Stimulated activated CD8-positive, alpha-beta memory T cell treated with anti-CD3 and anti-CD28 coated beads, Interleukin-15, amount 100 ng/mL, for 24 hours (primary cell): Measurements from ENCODE around the gene TMEM191C.
"Not testable (repeated sequence)": the region's sequence is repeated elsewhere in the genome, so short reads cannot be mapped to it uniquely, and the experiment has no call there.

Experiments used
- DNase-seq: peaks from one replicate; pipeline ENCODE4 v3.0.0-alpha.2; 2020; ENCODE audit warnings: low read depth

TMEM191C gene

GRCh38 chr22:21446128-21446826, 20.9 kb upstream of the TMEM191C start:
- DNase-seq = no peak

DNA sequence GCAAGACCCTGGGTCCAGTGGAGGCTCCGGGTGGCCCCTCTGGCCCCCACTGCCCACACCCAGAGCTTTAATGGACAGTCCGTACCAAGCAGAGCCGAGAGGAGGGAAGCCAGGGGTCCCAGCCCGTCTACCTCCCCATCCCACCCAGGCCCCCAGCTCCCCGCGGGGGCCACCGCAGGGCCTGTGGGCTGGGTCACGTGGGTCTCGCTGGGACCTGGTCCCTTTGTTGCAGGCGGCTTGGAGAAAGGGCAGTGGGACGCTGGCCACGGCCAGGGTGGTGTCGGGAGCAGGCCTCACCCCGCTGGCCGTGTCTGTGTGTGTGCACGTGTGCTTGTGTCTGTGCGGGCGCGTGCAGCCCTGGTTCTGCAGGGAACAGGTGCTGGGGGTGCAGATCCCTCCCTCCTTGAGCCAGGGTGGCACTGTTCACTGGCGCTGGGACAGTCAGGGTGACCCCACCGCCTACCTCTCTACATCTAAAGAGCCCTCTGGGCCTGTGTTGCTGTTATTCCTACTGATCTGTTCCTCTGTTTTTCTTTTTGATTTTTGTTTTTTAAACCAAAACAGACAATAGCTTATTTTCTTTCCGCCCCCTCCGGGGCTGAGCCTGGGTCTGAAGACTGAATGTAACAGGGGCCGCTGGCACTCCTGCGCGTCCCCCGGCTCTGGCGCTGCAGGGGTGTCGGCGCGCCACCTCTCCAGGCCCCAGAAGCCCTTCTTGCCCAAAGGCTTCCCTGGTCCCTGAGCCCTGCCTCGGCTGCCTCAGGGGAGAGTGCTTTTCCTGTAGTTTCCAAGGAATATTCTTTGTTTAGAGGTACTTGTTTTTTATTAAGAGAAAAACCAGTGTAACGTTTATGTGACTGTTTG, 20.1 kb upstream of the TMEM191C start:
- DNase-seq = no peak

- no peak for DNase-seq
Measured at GRCh38 chr22:21447694-21448402, 19.3 kb upstream of the TMEM191C start.

DNA sequence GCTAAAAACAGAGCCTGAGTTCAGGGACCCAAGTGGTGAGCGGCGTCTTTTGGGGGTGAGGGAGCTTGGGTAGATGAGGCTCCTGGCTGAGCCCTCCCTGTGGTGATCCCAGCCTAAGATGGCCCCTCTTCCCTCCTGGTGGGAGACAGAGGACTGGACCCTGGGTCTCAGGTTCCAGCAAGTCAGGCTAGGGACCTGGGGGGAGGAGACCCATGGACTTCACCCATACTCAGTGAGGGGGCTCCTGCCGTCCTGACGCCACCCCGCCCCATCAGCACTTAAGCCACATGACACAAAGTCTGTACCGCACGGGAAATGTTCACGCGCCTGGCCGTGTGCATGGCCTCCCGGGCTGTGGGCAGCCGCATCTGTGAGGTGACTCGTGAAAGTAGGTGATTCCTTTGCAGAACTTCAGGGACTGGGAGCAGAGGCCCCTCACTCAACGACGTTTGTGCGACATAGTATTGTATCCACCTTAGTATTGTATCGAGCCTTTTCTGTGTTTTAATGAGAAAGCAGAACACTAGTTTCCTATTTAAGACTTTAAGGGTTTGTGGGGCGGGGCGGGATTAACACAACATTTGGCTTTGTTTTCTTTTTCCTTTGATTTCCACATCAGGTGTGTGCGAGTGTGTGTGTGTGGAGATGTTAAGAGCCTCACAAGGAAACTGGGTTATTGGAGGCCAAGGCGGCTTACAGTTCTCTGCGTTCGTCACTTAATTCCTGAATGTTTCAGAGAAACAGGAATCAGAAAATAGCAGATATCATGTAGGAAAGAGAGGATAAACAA, 18.4 kb upstream of the TMEM191C start:
- DNase-seq = no peak

GRCh38 chr22:21449531-21450319, 17.5 kb upstream of the TMEM191C start:
- DNase-seq = no peak

DNA sequence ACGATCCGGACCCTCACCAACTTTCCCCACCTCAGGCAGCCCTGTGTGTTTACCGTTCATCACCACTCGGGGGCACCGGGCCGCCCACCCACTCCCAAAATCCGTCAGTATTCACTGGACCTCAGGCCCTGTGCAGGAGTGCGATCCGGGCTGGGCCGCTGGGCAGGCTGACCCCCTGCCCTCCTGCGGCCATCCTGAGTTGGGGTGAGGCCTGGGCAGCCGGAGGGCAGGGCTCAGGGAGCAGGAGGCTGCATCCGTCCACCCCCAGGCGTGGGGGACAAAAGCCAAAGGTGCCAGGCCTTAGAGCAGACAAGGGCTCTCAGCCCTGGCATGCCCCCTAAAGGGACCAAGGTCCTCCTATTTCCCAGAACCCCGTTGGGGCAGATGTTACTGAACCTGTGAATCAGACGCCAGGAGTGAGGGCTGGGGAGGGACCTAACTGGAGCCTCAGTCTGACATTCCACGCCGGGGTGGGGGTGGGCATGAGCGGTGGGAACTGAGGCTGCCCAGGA, 16.8 kb upstream of the TMEM191C start:
- DNase-seq = no peak

DNA sequence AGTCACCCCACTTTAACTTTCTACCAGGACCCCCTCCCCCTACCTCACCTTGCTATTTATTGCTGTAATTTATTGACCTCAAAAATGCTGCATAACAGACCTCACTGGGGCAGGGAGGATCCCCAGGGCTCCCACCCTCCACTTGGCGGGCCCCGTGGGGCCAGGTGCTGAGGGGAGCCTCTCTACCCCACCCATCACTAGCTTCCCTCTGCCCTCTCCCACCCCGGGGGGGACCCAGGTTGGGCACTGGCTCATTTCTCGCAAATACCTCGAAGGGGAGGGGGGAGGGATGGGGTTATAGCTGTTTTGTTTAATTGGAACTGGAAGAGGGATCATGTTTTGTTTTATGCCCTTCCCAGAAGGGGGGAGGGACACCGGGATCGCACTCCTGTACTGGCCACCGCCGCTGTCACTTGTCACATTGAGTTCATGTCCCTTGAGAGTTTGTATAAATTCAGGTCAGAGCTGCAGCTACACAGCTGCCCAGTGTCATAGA, 16.3 kb upstream of the TMEM191C start:
- DNase-seq = no peak

GRCh38 chr22:21451545-21452520, 15.4 kb upstream of the TMEM191C start:
- DNase-seq = no peak

DNA sequence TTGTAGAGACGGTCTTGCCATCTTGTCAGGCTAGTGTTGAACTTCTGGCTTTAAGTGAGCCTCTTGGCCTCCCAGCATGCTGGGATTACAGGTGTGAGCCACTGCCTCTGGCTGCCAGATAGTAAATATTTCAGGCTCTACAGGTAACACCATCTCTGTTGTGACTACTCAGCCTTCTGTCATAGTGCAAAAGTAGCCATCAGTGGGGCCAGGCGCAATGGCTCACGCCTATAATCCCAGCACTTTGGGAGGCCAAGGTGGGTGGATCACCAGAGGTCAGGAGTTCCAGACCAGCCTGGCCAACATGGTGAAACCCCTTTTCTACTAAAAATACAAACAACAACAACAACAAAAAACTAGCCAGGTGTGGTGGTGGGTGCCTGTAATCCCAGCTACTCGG, 14.5 kb upstream of the TMEM191C start:
- DNase-seq = not testable (repeated sequence)

DNA sequence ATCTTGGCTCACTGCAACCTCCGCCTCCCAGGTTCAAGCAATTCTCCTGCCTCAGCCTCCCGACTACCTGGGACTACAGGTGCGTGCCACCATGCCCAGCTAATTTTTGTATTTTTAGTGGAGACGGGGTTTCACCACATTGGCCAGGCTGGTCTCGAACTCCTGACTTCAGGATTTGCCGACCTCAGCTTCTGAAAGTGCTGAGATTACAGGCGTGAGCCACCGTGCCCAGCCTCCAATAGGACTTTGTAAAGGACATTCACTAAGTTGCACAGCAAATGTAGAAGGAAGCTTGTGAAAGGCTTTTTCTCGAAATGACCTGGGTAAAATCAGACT, 12.2 kb upstream of the TMEM191C start:
- not testable (repeated sequence) for DNase-seq

DNA sequence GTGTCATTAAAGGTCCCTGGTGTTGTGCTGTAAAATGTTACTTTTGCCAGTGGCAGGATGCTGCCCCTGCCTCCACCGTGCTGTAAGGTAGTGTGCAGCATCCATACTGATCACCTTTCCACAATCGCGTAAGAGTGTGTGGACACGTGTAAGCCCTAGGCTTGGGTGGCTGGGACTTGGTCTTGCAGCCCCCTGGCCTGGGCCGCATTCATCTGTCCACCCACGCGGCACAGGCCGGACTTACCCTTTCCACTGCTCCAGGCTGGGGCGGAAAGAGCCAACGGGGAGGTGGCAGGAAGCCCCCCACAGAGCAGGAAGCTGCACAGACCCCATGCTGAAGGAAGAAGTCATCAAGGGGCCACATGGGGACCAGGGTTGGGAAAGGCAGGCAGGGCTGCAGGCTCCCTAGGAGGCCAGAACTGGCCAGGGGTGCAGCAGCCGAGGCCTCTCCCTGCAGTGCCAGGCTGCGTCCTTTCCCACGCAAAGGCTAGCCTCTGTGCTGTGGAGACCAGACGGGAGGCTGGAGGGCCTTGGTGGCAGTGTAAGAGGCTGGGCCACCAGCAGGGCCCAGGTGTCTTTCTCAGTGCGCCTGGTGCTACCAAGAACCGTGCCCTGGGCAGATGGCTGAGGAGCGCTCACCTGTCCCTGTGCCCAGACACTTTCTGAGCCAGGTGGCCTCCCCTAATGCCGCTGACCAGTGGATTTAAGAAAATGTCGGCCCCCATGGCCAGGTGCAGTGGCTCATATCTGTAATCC, 11.7 kb upstream of the TMEM191C start:
- DNase-seq = no peak

DNA sequence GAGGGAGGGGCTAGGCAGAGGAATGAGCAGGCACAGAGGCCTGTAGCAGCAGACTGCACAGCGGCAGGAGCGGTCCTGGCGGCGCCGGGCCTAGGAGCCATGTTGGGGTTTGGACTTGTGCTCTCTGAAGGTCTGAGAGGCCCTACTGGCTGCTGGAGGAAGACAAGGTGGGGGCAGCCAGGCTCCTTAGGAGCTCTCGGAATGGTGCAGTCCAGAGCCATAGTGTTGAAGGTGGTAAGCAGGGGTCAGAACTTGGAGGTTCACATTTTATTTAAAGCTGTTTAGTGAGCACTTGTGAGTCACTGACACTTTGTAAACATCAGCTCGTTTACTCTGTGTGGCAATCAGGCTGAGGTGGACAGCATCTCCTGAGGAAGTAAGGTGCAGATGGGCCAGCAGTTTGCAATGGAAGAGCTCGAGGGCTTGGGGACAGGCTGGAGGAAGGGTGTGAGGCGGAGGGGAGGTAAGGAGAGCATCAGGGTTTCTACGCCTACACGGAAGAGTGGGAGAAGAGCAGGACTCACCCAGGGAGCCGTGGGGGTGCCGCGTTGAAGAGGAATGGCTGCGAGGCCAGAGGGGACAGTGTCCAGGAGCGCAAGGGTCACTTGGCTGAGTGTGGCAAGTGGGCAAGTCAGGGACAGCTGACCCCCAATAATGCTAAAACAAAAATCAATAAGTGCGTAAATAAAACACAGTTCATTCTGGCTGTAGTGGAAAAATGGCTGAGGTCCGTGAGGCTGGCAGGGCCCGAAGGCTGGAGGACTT, 10.0 kb upstream of the TMEM191C start:
- DNase-seq = no peak

- DNase-seq = not testable (repeated sequence)
Measured at GRCh38 chr22:21462672-21463071, 4.5 kb upstream of the TMEM191C start.

DNA sequence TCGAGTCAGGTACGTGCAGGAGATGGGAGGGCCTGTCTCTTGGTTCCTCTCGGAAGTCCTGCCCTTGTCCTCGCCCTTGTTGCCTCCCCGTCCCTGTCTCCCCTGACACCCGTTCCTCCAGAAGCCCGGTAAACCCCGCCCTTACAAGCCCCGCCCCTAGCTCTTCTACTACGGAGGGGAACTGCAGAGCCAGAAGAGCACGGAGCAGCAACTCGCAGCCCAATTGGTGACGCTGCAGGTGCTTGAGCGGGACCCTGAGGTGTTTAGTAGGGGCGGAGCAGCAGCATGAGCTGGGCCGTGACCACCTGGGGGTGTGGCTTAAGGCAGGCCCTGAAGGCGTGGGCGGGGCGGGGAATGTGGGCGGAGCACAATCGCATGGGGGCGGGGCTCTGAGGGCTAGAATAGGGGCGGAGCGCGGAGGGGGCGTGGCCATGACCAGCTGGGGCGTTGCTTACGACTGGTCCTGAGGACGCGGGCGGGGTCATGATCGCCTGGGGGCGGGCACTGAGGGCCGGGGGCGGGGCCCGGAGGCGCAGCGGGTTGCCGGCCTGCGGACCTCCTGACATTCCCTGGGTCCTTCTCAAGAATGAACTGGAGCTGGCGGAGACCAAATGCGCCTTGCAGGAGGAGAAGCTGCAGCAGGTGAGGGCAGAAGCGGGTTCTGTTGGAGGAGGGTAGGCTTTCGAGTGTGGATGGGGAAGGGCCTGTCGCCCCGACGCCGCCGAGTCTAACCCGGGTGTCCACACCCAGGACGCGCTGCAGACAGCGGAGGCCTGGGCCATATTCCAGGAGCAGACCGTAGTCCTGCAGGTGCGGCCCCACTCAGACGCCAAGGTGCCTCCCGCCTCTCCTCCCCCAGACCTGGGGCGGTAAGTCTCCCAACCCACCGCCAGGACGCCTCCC, 1.3 kb downstream of the TMEM191C start:
- peak; percentile 73 for DNase-seq

GRCh38 chr22:21469097-21469994, 2.2 kb downstream of the TMEM191C start:
- not testable (repeated sequence) for DNase-seq

- DNase-seq = not testable (repeated sequence)
Measured at GRCh38 chr22:21472984-21473383, 5.8 kb downstream of the TMEM191C start.
